HepG2 (cell line): Measurements from ENCODE around the gene TTC39C.

Experiments used
- ERF ChIP-seq: IDR thresholded peaks from 2 replicates; pipeline ENCODE4 v1.6.1; 2018; ENCODE audit warnings: missing biosample characterization, missing genetic modification reagents
- HMG20B ChIP-seq: conservative IDR thresholded peaks from 2 replicates; pipeline ENCODE4 v1.6.1; 2016; ENCODE audit warnings: missing genetic modification reagents, missing compliant biosample characterization
- JUN ChIP-seq: sonication (generic); formaldehyde crosslinking; IDR thresholded peaks from 2 replicates; pipeline ENCODE4 v1.4.0; 2020; ENCODE audit warnings: mild to moderate bottlenecking, missing genetic modification reagents
- MEIS1 ChIP-seq: sonication (generic); formaldehyde crosslinking; IDR thresholded peaks from 2 replicates; pipeline ENCODE4 v1.9.0; 2021; ENCODE audit warnings: mild to moderate bottlenecking, missing genetic modification reagents, moderate library complexity, borderline replicate concordance
- RBM22 ChIP-seq: fragments of 200-400 bp; formaldehyde crosslinking; optimal IDR thresholded peaks from 2 replicates; pipeline ENCODE3; 2017; ENCODE audit warnings: mild to moderate bottlenecking, low read length, moderate library complexity
- TAF15 ChIP-seq: fragments of 200-400 bp; formaldehyde crosslinking; IDR thresholded peaks from one replicate; pipeline ENCODE4 v1.6.1; 2018; ENCODE audit warnings: mild to moderate bottlenecking, low read depth, low read length; ENCODE audit not compliant: poor library complexity, severe bottlenecking
- TCF12 ChIP-seq, 2 experiments: fragments of 450-650 bp in 1 of 2; sonication (generic) in 1 of 2; formaldehyde crosslinking in 1 of 2; IDR thresholded peaks; 2 replicates each; pipeline versions ENCODE4 v1.6.1 to v1.8.0; 2017 to 2022; ENCODE audit warnings: antibody characterized with exemption in 1 of 2, mild to moderate bottlenecking in 1 of 2, missing genetic modification reagents in 1 of 2, moderate library complexity in 1 of 2
- ZNF263 ChIP-seq: sonication (generic); formaldehyde crosslinking; IDR thresholded peaks from 2 replicates; pipeline ENCODE4 v1.4.0; 2020; ENCODE audit warnings: missing genetic modification reagents
- ZNF510 ChIP-seq: sonication (generic); formaldehyde crosslinking; IDR thresholded peaks from 2 replicates; pipeline ENCODE4 v1.4.0; 2020; ENCODE audit warnings: low read depth, mild to moderate bottlenecking, missing genetic modification reagents
- ZNF766 ChIP-seq: sonication (generic); formaldehyde crosslinking; IDR thresholded peaks from 2 replicates; pipeline ENCODE4 v1.5.0; 2020; ENCODE audit warnings: missing genetic modification reagents, borderline replicate concordance
- TF ChIP-seq, protein P1 (sequence below): sonication (generic); formaldehyde crosslinking; IDR thresholded peaks from 2 replicates; pipeline ENCODE4 v1.4.0; 2020; ENCODE audit warnings: missing genetic modification reagents
- TF ChIP-seq, protein P2 (sequence below): sonication (generic); formaldehyde crosslinking; IDR thresholded peaks from 2 replicates; pipeline ENCODE4 v1.5.1; 2020; ENCODE audit warnings: mild to moderate bottlenecking, missing genetic modification reagents
- TF ChIP-seq, protein P3 (sequence below): sonication (generic); formaldehyde crosslinking; IDR thresholded peaks from 2 replicates; pipeline ENCODE4 v1.5.0; 2020; ENCODE audit warnings: mild to moderate bottlenecking, missing genetic modification reagents, moderate library complexity

DNA sequence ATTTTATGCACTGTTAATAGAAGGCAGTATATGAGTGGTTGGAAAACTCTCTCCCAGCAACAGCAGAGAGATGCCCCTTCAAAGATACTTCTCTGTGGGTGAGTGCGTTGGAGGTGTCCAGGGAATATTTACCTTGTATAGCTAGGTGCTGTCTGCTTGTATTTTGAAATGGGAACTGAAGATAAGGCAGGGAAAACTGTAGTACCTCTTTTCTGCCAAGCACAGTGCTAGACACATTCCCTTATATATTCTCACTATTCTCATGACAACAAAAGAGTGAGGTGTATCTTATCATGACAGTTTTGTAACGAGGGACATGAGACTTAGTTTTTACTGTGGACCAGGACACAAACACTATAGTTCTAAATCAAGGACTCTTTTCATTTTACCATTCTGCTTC, 2.1 kb downstream of the TTC39C start:
- no peak for TF ChIP-seq TCF12 (IDR thresholded peaks at IDR 0.05)
- no peak for TF ChIP-seq TCF12 (CRISPR knock-in tag; IDR thresholded peaks at IDR 0.05)
- TF ChIP-seq TAF15, result no peak
- TF ChIP-seq MEIS1 (CRISPR knock-in tag), result no peak
- no peak for TF ChIP-seq HMG20B (CRISPR knock-in tag)
- TF ChIP-seq JUN (CRISPR knock-in tag), result no peak
- TF ChIP-seq ERF (CRISPR knock-in tag), result no peak
- TF ChIP-seq, protein P1, sequence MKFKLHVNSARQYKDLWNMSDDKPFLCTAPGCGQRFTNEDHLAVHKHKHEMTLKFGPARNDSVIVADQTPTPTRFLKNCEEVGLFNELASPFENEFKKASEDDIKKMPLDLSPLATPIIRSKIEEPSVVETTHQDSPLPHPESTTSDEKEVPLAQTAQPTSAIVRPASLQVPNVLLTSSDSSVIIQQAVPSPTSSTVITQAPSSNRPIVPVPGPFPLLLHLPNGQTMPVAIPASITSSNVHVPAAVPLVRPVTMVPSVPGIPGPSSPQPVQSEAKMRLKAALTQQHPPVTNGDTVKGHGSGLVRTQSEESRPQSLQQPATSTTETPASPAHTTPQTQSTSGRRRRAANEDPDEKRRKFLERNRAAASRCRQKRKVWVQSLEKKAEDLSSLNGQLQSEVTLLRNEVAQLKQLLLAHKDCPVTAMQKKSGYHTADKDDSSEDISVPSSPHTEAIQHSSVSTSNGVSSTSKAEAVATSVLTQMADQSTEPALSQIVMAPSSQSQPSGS (CRISPR knock-in tag), result no peak
- TF ChIP-seq, protein P2, sequence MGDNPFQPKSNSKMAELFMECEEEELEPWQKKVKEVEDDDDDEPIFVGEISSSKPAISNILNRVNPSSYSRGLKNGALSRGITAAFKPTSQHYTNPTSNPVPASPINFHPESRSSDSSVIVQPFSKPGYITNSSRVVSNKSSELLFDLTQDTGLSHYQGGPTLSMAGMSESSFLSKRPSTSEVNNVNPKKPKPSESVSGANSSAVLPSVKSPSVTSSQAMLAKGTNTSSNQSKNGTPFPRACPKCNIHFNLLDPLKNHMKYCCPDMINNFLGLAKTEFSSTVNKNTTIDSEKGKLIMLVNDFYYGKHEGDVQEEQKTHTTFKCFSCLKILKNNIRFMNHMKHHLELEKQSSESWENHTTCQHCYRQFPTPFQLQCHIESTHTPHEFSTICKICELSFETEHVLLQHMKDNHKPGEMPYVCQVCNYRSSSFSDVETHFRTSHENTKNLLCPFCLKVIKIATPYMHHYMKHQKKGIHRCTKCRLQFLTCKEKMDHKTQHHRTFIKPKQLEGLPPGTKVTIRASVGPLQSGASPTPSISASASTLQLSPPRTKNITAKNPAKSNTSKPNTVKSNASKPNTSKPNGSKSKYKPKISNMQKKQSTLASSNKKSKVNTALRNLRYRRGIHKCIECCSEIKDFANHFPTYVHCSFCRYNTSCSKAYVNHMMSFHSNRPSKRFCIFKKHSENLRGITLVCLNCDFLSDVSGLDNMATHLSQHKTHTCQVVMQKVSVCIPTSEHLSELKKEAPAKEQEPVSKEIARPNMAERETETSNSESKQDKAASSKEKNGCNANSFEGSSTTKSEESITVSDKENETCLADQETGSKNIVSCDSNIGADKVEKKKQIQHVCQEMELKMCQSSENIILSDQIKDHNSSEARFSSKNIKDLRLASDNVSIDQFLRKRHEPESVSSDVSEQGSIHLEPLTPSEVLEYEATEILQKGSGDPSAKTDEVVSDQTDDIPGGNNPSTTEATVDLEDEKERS (CRISPR knock-in tag), result no peak
- TF ChIP-seq, protein P3, sequence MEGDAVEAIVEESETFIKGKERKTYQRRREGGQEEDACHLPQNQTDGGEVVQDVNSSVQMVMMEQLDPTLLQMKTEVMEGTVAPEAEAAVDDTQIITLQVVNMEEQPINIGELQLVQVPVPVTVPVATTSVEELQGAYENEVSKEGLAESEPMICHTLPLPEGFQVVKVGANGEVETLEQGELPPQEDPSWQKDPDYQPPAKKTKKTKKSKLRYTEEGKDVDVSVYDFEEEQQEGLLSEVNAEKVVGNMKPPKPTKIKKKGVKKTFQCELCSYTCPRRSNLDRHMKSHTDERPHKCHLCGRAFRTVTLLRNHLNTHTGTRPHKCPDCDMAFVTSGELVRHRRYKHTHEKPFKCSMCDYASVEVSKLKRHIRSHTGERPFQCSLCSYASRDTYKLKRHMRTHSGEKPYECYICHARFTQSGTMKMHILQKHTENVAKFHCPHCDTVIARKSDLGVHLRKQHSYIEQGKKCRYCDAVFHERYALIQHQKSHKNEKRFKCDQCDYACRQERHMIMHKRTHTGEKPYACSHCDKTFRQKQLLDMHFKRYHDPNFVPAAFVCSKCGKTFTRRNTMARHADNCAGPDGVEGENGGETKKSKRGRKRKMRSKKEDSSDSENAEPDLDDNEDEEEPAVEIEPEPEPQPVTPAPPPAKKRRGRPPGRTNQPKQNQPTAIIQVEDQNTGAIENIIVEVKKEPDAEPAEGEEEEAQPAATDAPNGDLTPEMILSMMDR (CRISPR knock-in tag), result peak; percentile 37
- no peak for TF ChIP-seq ZNF510
- no peak for TF ChIP-seq ZNF766 (CRISPR knock-in tag)
- TF ChIP-seq ZNF263 (CRISPR knock-in tag), result no peak
- no peak for TF ChIP-seq RBM22
